GM23338 (cell line): ENCODE results near the gene PRM3.

Source experiments
- EZH2 ChIP-seq: fragments of 200-600 bp; sonication (generic); IDR thresholded peaks from one replicate; pipeline ENCODE4 v1.8.0; 2017; ENCODE audit warnings: antibody characterized with exemption, mild to moderate bottlenecking, low read depth; ENCODE audit not compliant: unreplicated experiment
- TF ChIP-seq, protein P1 (sequence below), 2 experiments: fragments of 200-600 bp in 1 of 2; sonication (generic) in 1 of 2; conservative IDR thresholded peaks; 2 replicates each; pipeline versions ENCODE4 v1.5.1 to v1.6.1; 2016 to 2017; ENCODE audit warnings: antibody characterized with exemption in 2 of 2, low read depth in 2 of 2, mild to moderate bottlenecking in 2 of 2, moderate library complexity in 1 of 2

DNA sequence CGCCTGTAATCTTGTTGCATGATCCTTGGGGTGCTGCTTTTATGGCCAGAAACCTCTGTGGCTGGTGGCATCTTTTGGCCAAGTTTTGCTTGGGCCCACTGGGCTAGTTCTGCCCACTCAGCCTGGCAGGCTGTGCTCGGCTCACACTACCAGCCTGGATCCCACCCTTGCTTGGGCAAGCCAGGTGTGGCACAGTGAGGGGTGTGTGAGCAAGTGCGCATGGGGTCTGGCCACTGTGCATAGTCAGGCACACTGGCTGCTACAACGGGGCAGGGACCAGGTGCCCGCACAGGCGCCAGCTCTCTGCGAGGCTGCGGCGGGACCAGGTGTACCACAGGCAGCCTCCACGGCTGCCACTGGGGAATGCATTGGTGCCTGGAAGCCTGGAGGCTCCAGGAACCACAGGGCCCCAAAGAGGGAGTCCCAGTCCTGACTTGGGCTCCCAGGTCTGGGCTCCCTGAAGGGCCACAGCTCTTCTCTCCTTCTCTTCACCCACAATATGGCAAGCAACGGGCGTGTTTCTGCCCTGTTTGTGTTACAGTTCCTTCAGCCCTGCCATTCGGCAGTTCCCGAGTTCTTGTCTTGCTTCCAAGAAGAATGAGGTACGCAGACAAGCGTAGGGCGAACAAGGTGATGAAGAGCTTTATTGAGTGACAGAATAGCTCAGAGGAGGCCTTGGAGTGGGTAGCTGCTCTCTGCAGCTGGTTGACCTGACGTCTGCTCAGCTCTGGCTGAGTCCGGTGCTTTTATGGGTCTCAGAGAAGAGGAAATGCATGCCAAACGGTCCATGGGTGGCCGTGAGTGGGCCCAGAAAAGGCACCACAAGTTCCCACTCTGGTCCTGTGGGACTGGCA lies 34.4 kb upstream of the PRM3 start:
- TF ChIP-seq, protein P1, sequence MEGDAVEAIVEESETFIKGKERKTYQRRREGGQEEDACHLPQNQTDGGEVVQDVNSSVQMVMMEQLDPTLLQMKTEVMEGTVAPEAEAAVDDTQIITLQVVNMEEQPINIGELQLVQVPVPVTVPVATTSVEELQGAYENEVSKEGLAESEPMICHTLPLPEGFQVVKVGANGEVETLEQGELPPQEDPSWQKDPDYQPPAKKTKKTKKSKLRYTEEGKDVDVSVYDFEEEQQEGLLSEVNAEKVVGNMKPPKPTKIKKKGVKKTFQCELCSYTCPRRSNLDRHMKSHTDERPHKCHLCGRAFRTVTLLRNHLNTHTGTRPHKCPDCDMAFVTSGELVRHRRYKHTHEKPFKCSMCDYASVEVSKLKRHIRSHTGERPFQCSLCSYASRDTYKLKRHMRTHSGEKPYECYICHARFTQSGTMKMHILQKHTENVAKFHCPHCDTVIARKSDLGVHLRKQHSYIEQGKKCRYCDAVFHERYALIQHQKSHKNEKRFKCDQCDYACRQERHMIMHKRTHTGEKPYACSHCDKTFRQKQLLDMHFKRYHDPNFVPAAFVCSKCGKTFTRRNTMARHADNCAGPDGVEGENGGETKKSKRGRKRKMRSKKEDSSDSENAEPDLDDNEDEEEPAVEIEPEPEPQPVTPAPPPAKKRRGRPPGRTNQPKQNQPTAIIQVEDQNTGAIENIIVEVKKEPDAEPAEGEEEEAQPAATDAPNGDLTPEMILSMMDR (conservative IDR thresholded peaks at IDR 0.05; ENCODE audit: low read depth in 2 of 2): no peak
- TF ChIP-seq EZH2: no peak
